Uterus (tissue), 2 donors: ENCODE results near the gene LNPEP.
A peak's percentile ranks its signal among the peaks of the same experiment; 100 is the strongest.

ENCODE experiments used
- POLR2A ChIP-seq, 2 donors: fragments of 450-650 bp; IDR thresholded peaks; one replicate each; pipeline ENCODE4 v1.6.1; 2016; ENCODE audit warnings: antibody characterized with exemption in 2 of 2, mild to moderate bottlenecking in 1 of 2, moderate library complexity in 1 of 2
- TF ChIP-seq, protein P1 (sequence below), 4 experiments: fragments of 200-600 bp in 2 of 4; fragments of 450-650 bp in 2 of 4; sonication (generic) in 2 of 4; IDR thresholded peaks; one replicate each; pipeline ENCODE4 v1.5.1; 2016 to 2019; ENCODE audit warnings: antibody characterized with exemption in 4 of 4, mild to moderate bottlenecking in 2 of 4, moderate library complexity in 1 of 4

DNA sequence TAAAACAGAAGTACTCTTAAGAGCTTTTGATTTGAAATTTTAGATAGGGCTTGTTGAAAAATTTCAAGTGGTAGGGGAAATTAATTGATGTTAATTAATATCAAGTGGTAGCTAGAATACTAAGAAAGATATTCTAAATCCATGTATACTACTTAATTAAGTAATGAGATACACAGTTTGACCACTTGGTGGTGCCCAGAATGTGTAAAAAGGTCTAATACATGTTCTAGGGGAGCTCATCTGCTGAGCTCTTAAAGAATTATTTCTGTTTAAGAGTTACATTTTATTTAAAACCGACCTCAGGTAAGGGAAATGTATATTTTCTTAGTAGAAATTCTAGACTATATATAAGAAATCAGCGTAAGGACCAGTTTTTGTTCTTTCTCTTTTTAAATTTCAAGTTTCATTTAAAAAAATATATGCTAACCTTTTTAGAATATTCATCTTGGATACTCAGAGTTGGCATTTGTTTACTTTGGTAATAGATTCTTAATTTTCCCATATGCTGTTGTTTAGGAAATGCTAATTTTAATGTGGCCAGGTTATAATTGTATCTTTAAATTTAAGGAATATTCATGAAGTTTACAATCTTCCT, 61.5 kb downstream of the LNPEP start:
- TF ChIP-seq, protein P1, sequence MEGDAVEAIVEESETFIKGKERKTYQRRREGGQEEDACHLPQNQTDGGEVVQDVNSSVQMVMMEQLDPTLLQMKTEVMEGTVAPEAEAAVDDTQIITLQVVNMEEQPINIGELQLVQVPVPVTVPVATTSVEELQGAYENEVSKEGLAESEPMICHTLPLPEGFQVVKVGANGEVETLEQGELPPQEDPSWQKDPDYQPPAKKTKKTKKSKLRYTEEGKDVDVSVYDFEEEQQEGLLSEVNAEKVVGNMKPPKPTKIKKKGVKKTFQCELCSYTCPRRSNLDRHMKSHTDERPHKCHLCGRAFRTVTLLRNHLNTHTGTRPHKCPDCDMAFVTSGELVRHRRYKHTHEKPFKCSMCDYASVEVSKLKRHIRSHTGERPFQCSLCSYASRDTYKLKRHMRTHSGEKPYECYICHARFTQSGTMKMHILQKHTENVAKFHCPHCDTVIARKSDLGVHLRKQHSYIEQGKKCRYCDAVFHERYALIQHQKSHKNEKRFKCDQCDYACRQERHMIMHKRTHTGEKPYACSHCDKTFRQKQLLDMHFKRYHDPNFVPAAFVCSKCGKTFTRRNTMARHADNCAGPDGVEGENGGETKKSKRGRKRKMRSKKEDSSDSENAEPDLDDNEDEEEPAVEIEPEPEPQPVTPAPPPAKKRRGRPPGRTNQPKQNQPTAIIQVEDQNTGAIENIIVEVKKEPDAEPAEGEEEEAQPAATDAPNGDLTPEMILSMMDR (IDR thresholded peaks at IDR 0.05) = peak in 3 of 4 experiments; percentile 18 to 39 (median 37)
- no peak for TF ChIP-seq POLR2A (IDR thresholded peaks at IDR 0.05)
